Activated naive CD4-positive, alpha-beta T cell treated with anti-CD3 and anti-CD28 coated beads, Interleukin-2, amount 50 U/mL, for 72 hours (primary cell): ENCODE data around the gene CCDC15. TPM values are rescaled to one million over a fixed set of nuclear protein-coding genes. Genes with fewer than 3 reads are reported as not detected.
"Not testable (repeated sequence)": the region's sequence is repeated elsewhere in the genome, so short reads cannot be mapped to it uniquely, and the experiment has no call there.

Experiments used
- ATAC-seq, 2 donors: fragments of 150-1000 bp; cut with Tn5 transposase; 2 replicates each; pipeline ENCODE4 v1.10.0; 2021; ENCODE audit warnings: mild to moderate bottlenecking in 2 of 2, moderate library complexity in 2 of 2
- DNase-seq, 2 donors: peaks; one replicate each; pipeline ENCODE4 v3.0.0; 2021 to 2022; ENCODE audit warnings: low spot score in 2 of 2
- H3K27ac Mint-ChIP-seq, 2 donors: one replicate each; pipeline ENCODE4 v1.8.0; 2022; ENCODE audit warnings: mild to moderate bottlenecking in 2 of 2, mixed read lengths in 2 of 2
- H3K36me3 Mint-ChIP-seq, 2 donors: one replicate each; pipeline ENCODE4 v1.8.0; 2022; ENCODE audit warnings: mixed read lengths in 2 of 2
- H3K9me3 Mint-ChIP-seq, 2 donors: one replicate each; pipeline ENCODE4 v1.8.0; 2022; ENCODE audit warnings: mixed read lengths in 2 of 2
- total RNA-seq, 2 donors: library from RNA; stranded (reverse); gene quantifications; one replicate each; pipeline ENCODE4 v1.2.3, GENCODE V29; 2022

CCDC15 gene
- total RNA-seq, 2 donors from 2014 or later = 5.3 to 15.5 TPM

DNA sequence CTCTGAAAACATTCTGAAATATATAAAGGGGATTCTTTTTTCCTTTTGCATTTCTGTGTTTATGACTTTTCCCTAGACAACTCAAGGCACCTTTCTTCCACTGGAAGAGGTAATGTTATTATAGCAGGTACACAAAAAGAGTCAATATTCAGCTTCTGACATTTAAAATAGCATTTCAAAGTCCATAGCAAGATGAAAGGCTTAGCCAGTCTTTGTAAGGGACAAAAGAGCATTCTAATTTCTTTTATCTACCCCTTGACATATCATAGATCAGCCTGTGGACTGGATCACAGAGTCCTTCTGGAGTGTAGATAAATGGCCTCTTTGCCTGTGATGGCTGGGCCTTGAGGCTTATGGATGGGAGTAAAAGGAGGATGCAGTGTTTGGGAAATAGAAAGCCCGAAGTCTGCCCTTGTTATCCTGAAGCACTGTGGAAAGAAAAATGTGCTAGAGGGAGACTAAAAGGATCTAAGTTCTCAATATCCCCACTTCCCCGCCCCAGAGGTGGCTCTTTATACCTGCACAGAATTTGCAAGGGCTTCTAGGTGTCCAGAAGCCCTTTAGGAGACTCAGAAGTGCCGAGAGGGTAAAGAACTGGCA lies 16.6 kb upstream of the CCDC15 start:
- Mint-ChIP-seq H3K27ac (no peak overlapping the region), H3K36me3 (no peaks in the 10 kb centered on the region), H3K9me3 (no peaks in the 10 kb centered on the region)
- DNase-seq (no peak), ATAC-seq (no peak)

DNA sequence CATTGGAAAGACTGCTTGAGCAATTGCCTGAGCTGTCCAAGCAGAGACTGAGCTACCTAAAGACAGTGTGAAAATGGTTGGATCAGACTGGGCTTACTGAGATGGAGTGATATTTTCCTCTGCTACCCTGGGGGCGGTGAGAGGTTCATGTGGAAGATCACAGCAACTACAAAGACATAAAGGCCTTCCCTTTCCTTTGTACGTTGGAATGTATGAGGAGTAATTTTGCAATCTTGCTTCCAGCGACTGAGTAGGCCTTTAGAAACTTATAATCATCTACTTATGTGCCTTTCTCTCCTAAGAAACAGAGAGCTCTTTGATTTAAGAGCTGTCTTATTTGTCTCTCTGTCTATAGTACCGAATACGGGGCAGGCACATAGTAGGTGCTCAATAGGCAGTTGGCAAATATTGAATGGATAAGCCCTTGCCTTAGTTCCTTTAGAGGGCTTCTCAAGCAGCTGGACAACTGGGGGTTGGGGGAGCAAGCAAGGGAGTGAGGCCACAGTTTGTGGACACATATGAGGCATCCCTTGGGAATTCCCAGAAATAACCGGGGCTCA lies 15.7 kb upstream of the CCDC15 start:
- DNase-seq = no peak
- no peak for ATAC-seq
- Mint-ChIP-seq H3K36me3 (no peaks in the 10 kb centered on the region), H3K27ac (no peak overlapping the region), H3K9me3 (no peaks in the 10 kb centered on the region)

DNA sequence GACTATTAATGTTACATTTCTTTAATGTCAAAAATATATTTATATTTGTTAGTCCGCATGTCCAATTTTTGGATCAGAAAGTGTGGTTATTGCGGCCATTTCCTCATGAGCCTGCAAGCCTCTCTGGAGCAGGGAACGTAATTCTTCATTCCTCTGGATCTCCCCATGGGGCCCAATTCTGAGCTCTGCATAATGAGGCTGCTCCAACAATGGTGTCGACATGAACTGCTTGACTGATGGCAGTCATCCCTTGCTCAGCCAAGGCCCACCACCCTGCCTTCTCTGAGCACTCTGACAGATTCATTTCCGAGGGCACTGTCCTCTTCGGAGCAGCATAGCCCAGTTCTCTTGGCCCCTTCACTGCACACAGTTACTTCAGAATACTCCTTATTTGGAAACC lies 15.0 kb upstream of the CCDC15 start:
- no peak for ATAC-seq
- Mint-ChIP-seq H3K27ac (no peak overlapping the region), H3K36me3 (no peaks in the 10 kb centered on the region), H3K9me3 (no peaks in the 10 kb centered on the region)
- DNase-seq = no peak

DNA sequence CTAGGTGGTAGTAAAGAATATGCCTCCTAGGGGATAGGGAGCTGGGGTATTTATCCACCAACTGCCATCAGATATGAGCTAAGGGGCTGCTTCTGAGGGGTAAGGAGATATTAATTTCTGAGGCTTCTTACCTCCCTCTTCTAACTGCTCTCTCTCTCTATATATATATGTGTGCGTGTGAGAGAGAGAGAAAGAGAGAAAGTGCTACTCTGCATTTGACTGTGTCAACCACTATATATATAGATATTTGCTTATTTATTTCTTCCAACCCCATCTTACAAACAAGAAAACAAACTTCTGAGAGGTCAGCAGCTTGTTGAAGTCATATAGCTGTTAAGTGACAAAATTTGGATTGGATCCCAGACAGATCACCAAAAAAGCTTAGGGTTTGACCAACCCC lies 12.3 kb upstream of the CCDC15 start:
- Mint-ChIP-seq H3K27ac (no peak overlapping the region), H3K9me3 (no peaks in the 10 kb centered on the region), H3K36me3 (no peaks in the 10 kb centered on the region)
- no peak for ATAC-seq
- no peak for DNase-seq

DNA sequence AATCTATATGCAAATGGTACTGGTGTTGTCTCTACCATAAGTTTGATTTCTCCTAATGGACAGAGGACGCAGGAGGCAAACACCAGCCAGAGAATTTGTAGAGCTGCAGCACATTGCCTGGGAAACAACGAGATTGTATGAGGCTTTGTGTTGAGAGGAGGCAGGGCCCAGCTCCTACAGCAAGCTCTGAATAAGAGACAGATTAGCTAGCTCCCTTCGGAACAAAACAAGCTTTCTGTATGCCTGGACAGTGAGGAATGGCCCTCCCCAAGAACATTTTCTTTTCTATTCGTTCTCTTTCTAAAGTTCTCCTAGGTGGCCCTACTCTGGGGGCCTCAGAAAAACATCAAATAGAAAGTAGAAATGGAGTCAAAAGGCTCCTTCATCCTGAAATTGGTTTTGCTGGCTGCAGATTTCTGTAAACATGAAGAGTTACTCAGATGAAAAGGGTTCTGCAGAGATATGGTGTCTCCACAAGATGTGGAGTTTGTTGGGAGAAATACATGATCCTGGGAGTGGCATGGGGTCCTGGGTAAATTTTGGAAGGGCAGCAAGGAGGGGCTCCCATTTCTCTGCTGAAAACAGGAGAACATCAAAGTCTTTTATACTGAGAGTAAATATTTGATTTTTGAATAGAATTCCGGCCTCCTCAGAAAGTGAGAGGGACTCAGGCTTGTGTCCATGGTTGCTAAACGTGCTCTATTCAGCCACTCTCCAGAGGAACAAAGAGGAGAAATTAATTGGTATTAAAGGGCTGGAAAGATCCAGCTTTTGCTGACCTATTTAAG lies 11.3 kb upstream of the CCDC15 start:
- Mint-ChIP-seq H3K27ac (no peak overlapping the region), H3K9me3 (peaks cover 0 to under 1% of the 10 kb centered on the region in 2 donors), H3K36me3 (no peaks in the 10 kb centered on the region)
- DNase-seq = no peak
- no peak for ATAC-seq

DNA sequence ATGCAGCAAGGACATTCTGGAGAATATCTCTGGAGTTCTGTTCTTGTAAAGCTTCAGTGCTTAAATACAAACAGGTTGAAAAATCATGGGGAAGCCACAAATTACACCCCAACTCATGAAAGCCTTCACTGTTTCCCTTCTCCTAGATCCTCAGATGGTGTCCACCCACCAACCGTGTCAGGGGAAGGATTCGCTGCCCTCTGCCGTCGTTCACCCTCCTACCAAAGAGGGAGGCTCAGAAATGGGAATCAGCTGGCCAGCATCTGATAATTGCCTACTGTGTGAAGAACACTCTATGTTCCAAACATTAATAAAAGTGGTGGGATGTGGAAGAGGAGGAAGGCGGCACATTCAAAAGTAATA lies 10.8 kb upstream of the CCDC15 start:
- ATAC-seq = no peak
- Mint-ChIP-seq H3K27ac (no peak overlapping the region), H3K36me3 (peaks cover 2% of the 10 kb centered on the region in 2 donors), H3K9me3 (peaks cover under 1 to 6% of the 10 kb centered on the region in 2 donors)
- DNase-seq = no peak

DNA sequence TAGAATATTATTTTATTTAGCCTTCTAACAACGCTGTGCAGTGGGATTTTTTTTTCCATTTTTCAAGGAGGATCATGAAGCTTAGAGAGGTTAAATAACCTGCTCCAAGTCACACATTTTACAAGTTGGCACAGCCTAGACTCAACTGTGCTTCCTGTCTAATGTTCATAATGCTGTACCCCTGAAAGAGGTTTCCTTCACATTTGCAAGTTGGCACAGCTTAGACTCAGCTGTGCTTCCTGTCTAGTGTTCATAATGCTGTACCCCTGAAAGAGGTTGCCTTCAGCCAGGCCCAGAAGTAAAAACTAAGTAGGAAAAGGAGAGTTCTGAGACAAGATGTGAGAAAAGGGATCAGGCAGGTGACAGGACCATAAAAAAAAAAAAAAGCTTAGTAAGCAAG lies 10.3 kb upstream of the CCDC15 start:
- H3K27ac Mint-ChIP-seq = no peak overlapping the region

DNA sequence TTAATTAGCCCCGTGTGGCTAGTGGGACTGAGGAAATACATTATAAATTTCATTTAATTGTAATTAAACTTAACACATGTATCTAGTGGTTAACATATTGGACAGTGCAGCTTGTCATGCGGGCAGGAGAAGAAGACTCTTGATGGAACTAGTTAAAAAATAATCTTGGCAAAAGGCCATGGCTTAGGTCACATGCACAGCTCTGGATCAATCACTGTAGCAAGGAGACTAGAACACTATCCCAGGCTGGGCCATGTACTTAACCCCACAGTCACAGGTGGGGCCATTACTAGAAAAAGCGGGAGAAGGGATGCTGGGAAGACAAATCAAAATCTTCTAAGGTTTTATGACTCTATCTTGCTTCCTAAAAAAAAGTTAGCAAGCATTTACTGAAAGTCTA lies 9.4 kb upstream of the CCDC15 start:
- Mint-ChIP-seq H3K27ac (no peak overlapping the region), H3K9me3 (peaks cover 7 to 12% of the 10 kb centered on the region in 2 donors), H3K36me3 (peaks cover 7 to 9% of the 10 kb centered on the region in 2 donors)
- DNase-seq (no peak), ATAC-seq (no peak)

More for the DNA sequence above, 10.3 kb upstream of the CCDC15 start:
- DNase-seq = no peak
- peaks cover 7% of the 10 kb centered on the region in 2 donors for H3K36me3 Mint-ChIP-seq
- ATAC-seq = no peak
- H3K9me3 Mint-ChIP-seq = peaks cover 6 to 11% of the 10 kb centered on the region in 2 donors

DNA sequence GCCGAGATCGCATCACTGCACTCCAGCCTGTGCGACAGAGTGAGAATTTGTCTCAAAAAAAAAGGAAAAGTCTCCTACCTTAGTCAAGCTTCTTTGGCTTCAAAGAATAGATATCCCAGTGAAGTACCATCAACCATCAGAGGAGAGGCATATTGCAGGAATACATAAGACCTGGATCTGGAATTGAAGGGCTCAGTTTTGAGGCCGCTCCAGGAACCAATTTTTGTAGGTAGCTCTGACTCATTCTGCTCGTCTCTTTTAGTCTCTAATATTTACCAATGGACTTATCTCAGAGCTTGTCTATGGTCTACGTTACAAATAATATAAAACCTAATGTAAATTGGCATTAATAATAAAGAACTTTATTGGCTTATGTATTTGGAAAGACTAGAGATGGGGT lies 8.2 kb upstream of the CCDC15 start:
- Mint-ChIP-seq H3K27ac (no peak overlapping the region), H3K36me3 (peaks cover 7 to 9% of the 10 kb centered on the region in 2 donors), H3K9me3 (peaks cover 7 to 12% of the 10 kb centered on the region in 2 donors)
- DNase-seq (no peak), ATAC-seq (no peak)

DNA sequence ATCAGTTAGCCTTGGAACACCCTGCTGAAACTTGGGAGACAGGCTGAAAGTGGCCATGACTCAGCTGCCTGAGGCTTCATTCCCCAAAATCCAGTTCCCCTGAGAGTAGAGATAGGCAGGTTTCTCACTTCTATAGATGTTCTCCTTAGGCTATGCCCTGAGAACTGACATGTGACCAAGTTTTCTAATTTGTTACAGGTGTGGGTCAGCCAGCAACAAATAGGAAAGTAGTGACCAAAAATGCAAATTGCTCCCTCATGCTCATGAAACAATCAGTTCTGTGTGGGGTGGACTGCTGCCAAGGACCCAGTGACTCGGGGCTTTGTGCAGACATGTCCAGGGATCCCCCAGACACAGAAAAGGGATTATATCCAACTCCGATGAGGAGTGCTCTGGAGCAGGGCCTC lies 7.3 kb upstream of the CCDC15 start:
- Mint-ChIP-seq H3K9me3 (peaks cover 7 to 12% of the 10 kb centered on the region in 2 donors), H3K27ac (no peak overlapping the region), H3K36me3 (peaks cover 7 to 9% of the 10 kb centered on the region in 2 donors)
- no peak for DNase-seq
- ATAC-seq = no peak

DNA sequence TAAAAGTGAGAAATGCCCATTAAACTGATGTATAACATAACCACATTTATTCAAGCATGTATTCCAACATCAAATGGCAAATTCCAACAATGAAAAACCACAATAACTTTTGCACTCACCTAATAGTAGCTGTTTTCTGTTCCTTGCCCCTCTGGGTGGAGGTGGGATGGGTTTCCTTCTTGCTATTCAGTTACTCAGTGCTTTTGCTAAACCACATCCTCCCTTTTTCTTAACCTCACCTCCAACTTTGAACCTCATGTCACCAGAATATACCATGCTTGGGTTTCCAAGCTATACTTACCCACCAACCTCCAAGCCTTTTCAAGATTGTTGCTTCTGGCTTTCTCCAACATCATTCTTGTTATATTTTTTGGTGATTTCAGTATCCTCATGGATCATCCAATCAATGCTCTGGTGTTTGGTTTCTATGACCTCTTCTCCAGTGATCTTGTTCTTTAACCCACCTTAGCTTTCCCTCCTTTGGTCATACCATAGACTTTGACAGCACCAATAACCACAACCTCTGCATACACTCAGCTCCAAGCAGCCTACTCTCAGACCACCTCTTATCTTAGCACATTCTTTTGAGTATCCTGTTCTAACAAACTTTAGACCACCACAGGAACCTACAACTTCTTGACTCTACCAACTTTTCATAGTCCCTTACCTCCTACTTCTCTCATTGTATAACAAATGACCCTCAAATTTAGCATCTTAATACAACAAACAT lies 3.2 kb upstream of the CCDC15 start:
- H3K9me3 Mint-ChIP-seq = peaks cover 7 to 12% of the 10 kb centered on the region in 2 donors
- peaks cover 7 to 9% of the 10 kb centered on the region in 2 donors for H3K36me3 Mint-ChIP-seq
- H3K27ac Mint-ChIP-seq = no peak overlapping the region
- ATAC-seq = no peak
- no peak for DNase-seq

DNA sequence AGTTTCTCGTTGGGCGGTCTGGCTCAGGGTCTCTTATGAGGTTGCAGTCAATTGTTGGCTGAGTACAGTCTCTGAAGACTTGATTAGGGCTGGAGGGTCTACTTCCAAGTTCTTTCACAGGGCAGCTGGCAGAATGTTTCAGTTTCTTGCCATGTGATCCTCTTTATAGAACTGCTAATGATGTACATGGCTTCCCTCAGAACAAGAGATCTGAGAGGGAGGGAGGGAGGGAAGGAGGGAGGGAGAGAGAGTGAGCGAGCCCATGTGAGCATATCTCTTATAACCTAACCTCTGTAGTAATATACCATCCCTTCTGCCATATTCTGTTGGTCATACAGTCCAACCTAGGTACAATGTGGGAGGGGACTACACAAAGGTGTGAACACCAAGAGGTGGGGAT lies 2.7 kb upstream of the CCDC15 start:
- no peak for ATAC-seq
- H3K27ac Mint-ChIP-seq = no peak overlapping the region
- DNase-seq = no peak
- peaks cover 7 to 9% of the 10 kb centered on the region in 2 donors for H3K36me3 Mint-ChIP-seq
- H3K9me3 Mint-ChIP-seq = peaks cover 7 to 12% of the 10 kb centered on the region in 2 donors

DNA sequence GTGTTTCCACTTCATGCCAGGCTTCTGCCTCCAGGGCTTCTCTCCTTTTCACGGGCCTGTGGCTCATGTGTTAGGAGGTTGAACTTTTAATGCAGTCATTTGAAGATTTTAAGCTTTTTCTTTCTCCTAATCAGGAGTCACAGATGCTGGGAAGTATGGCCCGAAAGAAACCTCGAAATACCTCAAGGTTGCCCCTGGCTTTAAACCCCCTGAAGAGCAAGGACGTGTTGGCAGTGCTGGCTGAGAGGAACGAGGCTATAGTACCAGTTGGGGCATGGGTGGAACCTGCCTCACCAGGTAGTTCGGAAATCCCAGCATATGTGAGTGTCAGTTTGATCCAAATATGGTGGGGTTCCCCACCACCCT lies 571 bp downstream of the CCDC15 start:
- DNase-seq (no peak), ATAC-seq (no peak)
- H3K27ac Mint-ChIP-seq = no peak overlapping the region
- H3K9me3 Mint-ChIP-seq = no peaks in the 10 kb centered on the region
- no peaks in the 10 kb centered on the region for H3K36me3 Mint-ChIP-seq

DNA sequence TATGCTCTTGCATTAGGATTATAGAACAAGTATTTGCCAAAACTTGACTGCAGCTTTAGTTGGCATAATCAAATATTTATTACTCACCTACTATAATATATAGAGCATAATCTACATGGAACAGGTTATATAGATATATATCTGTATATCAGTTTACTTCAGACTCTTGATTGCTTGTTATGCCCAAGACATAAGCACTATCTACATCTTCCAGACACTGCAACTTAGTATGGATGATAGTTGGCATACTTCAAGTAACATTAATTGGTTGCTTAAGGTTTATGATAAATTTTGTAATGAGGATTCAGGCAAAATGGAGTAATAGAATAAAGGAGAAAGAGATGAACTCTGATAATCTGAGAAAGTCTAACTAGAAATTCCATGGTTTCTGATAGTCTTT lies 1.0 kb downstream of the CCDC15 start:
- ATAC-seq = no peak
- Mint-ChIP-seq H3K36me3 (no peaks in the 10 kb centered on the region), H3K9me3 (no peaks in the 10 kb centered on the region)

DNA sequence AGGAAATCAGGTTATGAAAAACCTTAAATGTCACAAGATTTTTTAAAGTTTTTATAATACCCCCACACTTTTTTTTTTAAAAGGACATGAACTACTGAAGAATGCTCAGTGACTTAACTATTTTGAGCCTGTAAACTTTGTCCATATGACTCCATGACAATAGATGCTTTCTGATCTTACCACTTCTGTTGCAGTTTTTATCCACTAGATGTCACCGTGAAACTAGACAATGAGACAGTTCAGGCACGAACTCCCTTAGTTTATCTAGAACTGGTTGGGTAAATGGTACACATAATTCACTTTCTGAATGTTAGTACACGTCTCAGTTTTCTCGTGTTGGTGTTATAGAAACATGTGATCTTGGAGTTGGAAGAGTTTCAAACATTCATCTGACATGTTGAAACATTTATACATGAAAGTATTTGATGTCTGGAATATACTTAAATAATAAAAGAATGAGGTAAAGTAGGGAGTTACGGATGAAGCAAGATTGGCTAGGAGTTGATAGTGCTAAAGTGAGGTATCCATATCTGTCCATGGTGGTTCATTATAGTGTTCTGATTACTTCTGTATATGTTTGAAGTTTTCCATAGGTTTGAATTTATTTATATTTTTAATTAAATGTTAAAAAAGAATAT lies 8.1 kb downstream of the CCDC15 start:
- Mint-ChIP-seq H3K9me3 (no peaks in the 10 kb centered on the region), H3K36me3 (peaks cover 0 to 5% of the 10 kb centered on the region in 2 donors), H3K27ac (no peak overlapping the region)
- DNase-seq (peak in 1 of 2 donors; percentile 12), ATAC-seq (peak; percentile 68 to 90)

More for the DNA sequence above, 1.0 kb downstream of the CCDC15 start:
- H3K27ac Mint-ChIP-seq = no peak overlapping the region
- DNase-seq = no peak

DNA sequence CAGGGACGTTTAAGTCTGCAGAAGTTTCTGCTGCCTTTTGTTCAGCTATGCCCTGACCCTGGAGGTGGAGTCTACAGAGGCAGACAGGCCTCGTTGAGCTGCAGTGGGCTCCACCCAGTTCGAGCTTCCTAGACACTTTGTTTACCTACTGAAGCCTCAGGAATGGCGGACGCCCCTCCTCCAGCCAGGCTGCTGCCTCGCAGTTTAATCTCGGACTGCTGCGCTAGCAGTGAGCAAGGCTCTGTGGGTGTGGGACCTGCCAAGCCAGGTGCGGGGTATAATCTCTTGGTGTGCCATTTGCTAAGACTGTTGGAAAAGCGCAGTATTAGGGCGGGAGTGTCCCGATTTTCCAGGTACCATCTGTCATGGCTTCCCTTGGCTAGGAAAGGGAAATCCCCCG lies 14.2 kb downstream of the CCDC15 start:
- H3K9me3 Mint-ChIP-seq, H3K36me3 Mint-ChIP-seq, ATAC-seq, DNase-seq, H3K27ac Mint-ChIP-seq: not testable (repeated sequence)

DNA sequence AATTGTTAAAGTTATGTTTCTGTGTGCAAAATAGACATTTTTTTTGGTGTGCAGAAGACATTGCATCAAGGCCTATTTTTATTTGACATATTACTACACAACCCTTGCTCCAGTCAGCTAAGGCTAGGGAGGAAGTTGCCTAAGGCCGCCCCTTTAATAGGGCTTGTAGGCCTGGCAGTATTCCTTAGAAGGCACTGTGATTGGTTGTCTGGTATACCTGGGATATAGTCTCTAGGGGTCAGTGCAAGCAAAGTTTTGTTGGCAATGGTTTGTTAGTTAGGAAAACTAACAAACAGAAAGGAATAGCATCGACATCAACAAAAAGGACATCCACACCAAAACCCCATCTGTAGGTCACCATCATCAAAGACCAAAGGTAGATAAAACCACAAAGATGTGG lies 16.9 kb downstream of the CCDC15 start:
- ATAC-seq = no peak
- no peak for DNase-seq
- no peaks in the 10 kb centered on the region for H3K36me3 Mint-ChIP-seq

More for the DNA sequence above, 16.9 kb downstream of the CCDC15 start:
- no peaks in the 10 kb centered on the region for H3K9me3 Mint-ChIP-seq
- no peak overlapping the region for H3K27ac Mint-ChIP-seq
